ENCODE measurements around the gene CRK.
"Not testable (repeated sequence)": the region's sequence is repeated elsewhere in the genome, so short reads cannot be mapped to it uniquely, and the experiment has no call there.

CRK gene

DNA sequence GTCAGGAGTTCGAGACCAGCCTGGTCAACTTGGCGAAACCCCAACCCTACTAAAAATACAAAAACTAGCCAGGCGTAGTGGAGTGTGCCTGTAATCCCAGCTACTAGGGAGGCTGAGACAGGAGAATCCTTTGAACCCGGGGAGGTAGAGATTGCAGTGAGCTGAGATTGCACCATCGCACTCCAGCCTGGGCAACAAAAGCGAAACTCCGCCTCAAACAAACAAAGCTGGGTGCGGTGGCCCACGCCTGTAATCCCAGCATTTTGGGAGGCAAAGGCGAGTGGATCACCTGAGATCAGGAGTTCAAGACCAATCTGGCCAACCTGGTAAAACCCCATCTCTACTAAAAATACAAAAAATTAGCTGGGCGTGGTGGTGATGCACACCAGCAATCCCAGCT, 2.3 kb downstream of the CRK start:
- not testable (repeated sequence) for H3K27me3 ChIP-seq (ENCODE audit: control insufficient read depth in 5 of 5, insufficient read depth in 4 of 5, low read length in 5 of 5); H3K27ac ChIP-seq (ENCODE audit: low read depth, low read length); H3K9me3 ChIP-seq (ENCODE audit: control insufficient read depth in 5 of 5, low read length in 5 of 5); H3K36me3 ChIP-seq (ENCODE audit: control insufficient read depth in 5 of 5, insufficient read depth in 5 of 5, low read length in 5 of 5); H3K9ac ChIP-seq (ENCODE audit: low read length in 5 of 5); H3K4me3 ChIP-seq (ENCODE audit: low read depth in 1 of 5, low read length in 5 of 5)
- H3K4me1 ChIP-seq (ENCODE audit: control insufficient read depth in 5 of 5, insufficient read depth in 5 of 5, low read length in 5 of 5), result peaks cover 5 to 49% (median 44%) of the 10 kb centered on the region in 5 donors

DNA sequence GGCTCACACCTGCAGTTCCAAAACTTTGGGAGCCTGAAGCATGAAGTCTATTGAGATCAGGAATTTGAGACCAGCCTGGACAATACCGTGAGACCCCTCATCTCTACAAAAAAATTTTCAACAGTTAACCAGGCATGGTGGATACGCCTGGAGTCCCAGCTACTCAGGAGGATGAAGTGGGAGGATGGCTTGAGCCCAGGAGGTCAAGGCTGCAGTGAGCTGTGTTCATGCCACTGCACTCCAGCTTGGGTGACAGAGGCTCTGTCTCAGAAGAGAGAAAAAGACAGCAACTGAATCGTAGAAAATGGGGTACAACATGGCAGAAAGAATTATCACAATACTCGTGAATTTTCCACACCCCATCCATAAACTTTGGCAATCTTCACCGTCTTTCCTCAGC, 3.2 kb downstream of the CRK start:
- peaks cover 5 to 54% (median 49%) of the 10 kb centered on the region in 5 donors for H3K4me1 ChIP-seq (ENCODE audit: control insufficient read depth in 5 of 5, insufficient read depth in 5 of 5, low read length in 5 of 5)

DNA sequence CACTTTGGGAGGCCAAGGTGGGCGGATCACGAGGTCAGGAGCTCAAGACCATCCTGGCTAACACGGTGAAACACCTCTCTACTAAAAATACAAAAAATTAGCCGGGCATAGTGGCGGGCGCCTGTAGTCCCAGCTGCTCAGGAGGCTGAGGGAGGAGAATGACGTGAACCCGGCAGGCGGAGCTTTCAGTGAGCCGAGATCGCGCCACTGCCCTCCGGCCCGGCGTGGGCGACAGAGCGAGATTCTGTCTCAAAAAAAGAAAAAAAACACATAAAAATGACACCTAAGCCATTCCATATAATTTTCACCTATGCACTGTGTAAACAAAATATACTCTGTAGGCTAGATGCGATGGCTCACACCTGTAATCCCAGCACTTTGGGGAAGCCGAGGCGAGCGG, 5.8 kb downstream of the CRK start:
- not testable (repeated sequence) for H3K4me3 ChIP-seq (ENCODE audit: low read depth in 1 of 5, low read length in 5 of 5); H3K27ac ChIP-seq (ENCODE audit: low read depth, low read length); H3K9ac ChIP-seq (ENCODE audit: low read length in 5 of 5); H3K27me3 ChIP-seq (ENCODE audit: control insufficient read depth in 5 of 5, insufficient read depth in 4 of 5, low read length in 5 of 5); H3K9me3 ChIP-seq (ENCODE audit: control insufficient read depth in 5 of 5, low read length in 5 of 5)
- peaks cover 0 to 14% (median 4%) of the 10 kb centered on the region in 5 donors for H3K36me3 ChIP-seq (ENCODE audit: control insufficient read depth in 5 of 5, insufficient read depth in 5 of 5, low read length in 5 of 5)
- H3K4me1 ChIP-seq (ENCODE audit: control insufficient read depth in 5 of 5, insufficient read depth in 5 of 5, low read length in 5 of 5), result peaks cover 5 to 62% (median 50%) of the 10 kb centered on the region in 5 donors

More for the DNA sequence above, 3.2 kb downstream of the CRK start:
- H3K9me3 ChIP-seq (ENCODE audit: control insufficient read depth in 5 of 5, low read length in 5 of 5), result no peaks in the 10 kb centered on the region
- peak overlapping the region; percentile 16 for H3K27ac ChIP-seq (ENCODE audit: low read depth, low read length)
- no peaks in the 10 kb centered on the region for H3K27me3 ChIP-seq (ENCODE audit: control insufficient read depth in 5 of 5, insufficient read depth in 4 of 5, low read length in 5 of 5)
- no peak overlapping the region for H3K9ac ChIP-seq (ENCODE audit: low read length in 5 of 5)
- H3K36me3 ChIP-seq (ENCODE audit: control insufficient read depth in 5 of 5, insufficient read depth in 5 of 5, low read length in 5 of 5), result peaks cover 0 to 9% (median 4%) of the 10 kb centered on the region in 5 donors
- H3K4me3 ChIP-seq (ENCODE audit: low read depth in 1 of 5, low read length in 5 of 5), result no peak overlapping the region

DNA sequence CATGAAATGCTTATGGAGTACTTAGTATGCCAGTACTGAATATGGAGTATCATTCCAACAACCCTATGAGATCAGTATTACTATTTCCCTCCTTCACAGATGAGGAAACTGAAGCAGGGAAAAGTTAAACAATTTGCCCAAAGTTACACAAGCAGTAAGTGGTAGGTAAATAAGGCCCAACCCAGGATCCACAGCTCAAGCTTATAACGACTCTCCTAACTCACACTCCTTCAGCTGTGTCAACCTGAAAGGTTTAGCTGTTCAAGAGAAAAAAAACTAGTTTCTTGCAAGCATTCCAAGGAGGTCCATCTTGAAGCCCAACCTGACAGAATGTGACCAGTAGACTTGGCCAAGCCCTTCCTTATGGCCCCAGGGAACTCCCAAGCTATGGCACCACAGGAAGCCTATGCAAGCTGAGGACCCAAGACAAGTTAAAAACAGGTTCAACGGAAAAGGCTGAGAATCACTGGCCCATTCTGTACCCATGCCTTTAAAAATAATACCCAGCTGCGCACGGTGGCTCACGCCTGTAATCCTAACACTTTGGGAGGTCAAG, 6.5 kb downstream of the CRK start:
- Histone ChIP-seq H3K27ac (ENCODE audit: low read depth, low read length) (no peak overlapping the region), H3K36me3 (ENCODE audit: control insufficient read depth in 5 of 5, insufficient read depth in 5 of 5, low read length in 5 of 5) (peaks cover 0 to 14% (median 4%) of the 10 kb centered on the region in 5 donors), H3K27me3 (ENCODE audit: control insufficient read depth in 5 of 5, insufficient read depth in 4 of 5, low read length in 5 of 5) (no peaks in the 10 kb centered on the region), H3K9ac (ENCODE audit: low read length in 5 of 5) (no peak overlapping the region), H3K9me3 (ENCODE audit: control insufficient read depth in 5 of 5, low read length in 5 of 5) (no peaks in the 10 kb centered on the region), H3K4me1 (ENCODE audit: control insufficient read depth in 5 of 5, insufficient read depth in 5 of 5, low read length in 5 of 5) (peaks cover under 1 to 54% (median 42%) of the 10 kb centered on the region in 5 donors), H3K4me3 (ENCODE audit: low read depth in 1 of 5, low read length in 5 of 5) (no peak overlapping the region)

DNA sequence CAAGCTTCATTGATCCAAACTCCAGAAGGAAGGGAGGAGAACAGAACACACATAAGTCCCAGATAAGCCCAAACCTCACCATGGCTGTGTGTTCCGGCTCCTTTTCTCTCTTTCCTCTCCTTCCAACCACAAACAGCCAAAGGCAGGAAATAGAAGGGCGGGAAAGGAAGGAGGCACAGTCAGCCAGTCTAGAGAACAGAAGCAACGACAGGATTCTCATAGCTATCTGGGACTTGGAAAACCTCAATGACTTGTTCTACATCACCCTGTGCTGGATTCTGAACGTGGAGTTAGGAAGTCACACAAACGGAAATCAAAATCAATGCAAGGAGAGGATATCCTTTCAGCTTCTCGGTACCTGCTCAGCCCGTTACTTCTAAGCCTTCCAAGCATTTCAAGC, 9.0 kb downstream of the CRK start:
- peak overlapping the region in 2 of 5 donors; percentile 26 to 29 for H3K4me3 ChIP-seq (ENCODE audit: low read depth in 1 of 5, low read length in 5 of 5)
- H3K27me3 ChIP-seq (ENCODE audit: control insufficient read depth in 5 of 5, insufficient read depth in 4 of 5, low read length in 5 of 5), result no peaks in the 10 kb centered on the region
- peaks cover 0 to 8% (median 3%) of the 10 kb centered on the region in 5 donors for H3K36me3 ChIP-seq (ENCODE audit: control insufficient read depth in 5 of 5, insufficient read depth in 5 of 5, low read length in 5 of 5)
- H3K27ac ChIP-seq (ENCODE audit: low read depth, low read length), result peak overlapping the region; percentile 29
- no peak overlapping the region for H3K9ac ChIP-seq (ENCODE audit: low read length in 5 of 5)
- H3K9me3 ChIP-seq (ENCODE audit: control insufficient read depth in 5 of 5, low read length in 5 of 5), result no peaks in the 10 kb centered on the region
- H3K4me1 ChIP-seq (ENCODE audit: control insufficient read depth in 5 of 5, insufficient read depth in 5 of 5, low read length in 5 of 5), result peaks cover 0 to 36% (median 29%) of the 10 kb centered on the region in 5 donors

DNA sequence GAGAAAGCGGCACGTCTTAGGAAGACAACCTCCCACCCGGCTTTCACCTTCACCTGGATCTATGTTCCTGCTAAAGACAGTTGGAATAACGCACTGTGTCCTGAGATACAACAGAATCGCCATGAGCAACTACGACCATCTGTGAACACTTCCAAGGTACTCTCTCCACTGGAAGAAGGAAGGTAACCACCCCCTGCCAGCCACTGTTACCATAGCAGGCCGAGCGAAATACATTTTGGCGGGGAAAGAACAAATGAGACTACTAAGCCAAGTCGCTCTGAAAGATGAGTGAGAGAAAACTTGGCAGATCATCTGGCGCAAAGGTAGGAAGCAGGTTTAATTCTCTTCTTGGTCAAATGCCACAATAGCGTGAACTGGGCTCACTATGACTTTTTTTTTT, 9.8 kb downstream of the CRK start:
- H3K27me3 ChIP-seq (ENCODE audit: control insufficient read depth in 5 of 5, insufficient read depth in 4 of 5, low read length in 5 of 5), result no peaks in the 10 kb centered on the region
- peaks cover 0 to 34% (median 29%) of the 10 kb centered on the region in 5 donors for H3K4me1 ChIP-seq (ENCODE audit: control insufficient read depth in 5 of 5, insufficient read depth in 5 of 5, low read length in 5 of 5)
- no peaks in the 10 kb centered on the region for H3K9me3 ChIP-seq (ENCODE audit: control insufficient read depth in 5 of 5, low read length in 5 of 5)
- no peak overlapping the region for H3K9ac ChIP-seq (ENCODE audit: low read length in 5 of 5)
- no peak overlapping the region for H3K4me3 ChIP-seq (ENCODE audit: low read depth in 1 of 5, low read length in 5 of 5)
- peaks cover 0 to 8% (median 0%) of the 10 kb centered on the region in 5 donors for H3K36me3 ChIP-seq (ENCODE audit: control insufficient read depth in 5 of 5, insufficient read depth in 5 of 5, low read length in 5 of 5)
- no peak overlapping the region for H3K27ac ChIP-seq (ENCODE audit: low read depth, low read length)

DNA sequence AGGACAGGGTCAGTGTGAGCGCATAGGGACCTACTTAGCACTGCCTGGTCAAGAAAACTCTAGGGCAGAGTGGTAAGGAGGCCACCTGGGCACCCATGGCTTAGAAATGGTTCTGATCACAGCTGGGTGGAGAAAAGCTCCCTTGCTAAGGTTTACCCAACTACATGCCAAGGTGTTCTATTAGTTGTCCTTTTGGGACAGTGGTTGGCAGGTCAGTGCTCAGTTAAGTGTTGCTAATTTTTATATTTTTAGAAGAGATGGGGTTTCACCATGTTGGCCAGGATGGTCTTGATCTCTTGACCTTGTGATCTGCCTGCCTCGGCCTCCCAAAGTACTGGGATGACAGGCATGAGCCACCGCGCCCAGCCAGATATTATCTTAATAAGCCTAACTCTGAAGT, 10.3 kb downstream of the CRK start:
- not testable (repeated sequence) for H3K9me3 ChIP-seq (ENCODE audit: control insufficient read depth in 5 of 5, low read length in 5 of 5); H3K36me3 ChIP-seq (ENCODE audit: control insufficient read depth in 5 of 5, insufficient read depth in 5 of 5, low read length in 5 of 5); H3K9ac ChIP-seq (ENCODE audit: low read length in 5 of 5); H3K4me3 ChIP-seq (ENCODE audit: low read depth in 1 of 5, low read length in 5 of 5); H3K27me3 ChIP-seq (ENCODE audit: control insufficient read depth in 5 of 5, insufficient read depth in 4 of 5, low read length in 5 of 5); H3K27ac ChIP-seq (ENCODE audit: low read depth, low read length)
- peaks cover 0 to 34% (median 29%) of the 10 kb centered on the region in 5 donors for H3K4me1 ChIP-seq (ENCODE audit: control insufficient read depth in 5 of 5, insufficient read depth in 5 of 5, low read length in 5 of 5)

DNA sequence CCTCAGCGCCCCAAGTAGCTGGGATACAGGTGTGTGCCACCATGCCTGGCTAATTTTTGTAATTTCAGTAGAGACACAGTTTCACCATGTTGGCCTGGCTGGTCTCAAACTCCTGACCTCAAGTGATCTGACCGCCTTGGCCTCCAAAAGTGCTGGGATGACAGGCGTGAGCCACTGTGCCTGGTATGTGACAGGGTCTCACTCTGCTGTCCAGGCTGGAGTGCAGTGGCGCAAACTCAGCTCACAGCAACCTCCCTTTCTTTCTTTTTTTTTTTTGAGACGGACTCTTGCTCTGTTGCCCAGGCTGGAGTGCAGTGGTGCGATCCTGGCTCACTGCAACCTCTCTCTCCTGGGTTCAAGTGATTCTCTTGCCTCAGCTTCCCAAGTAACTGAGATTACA, 13.3 kb downstream of the CRK start:
- not testable (repeated sequence) for H3K36me3 ChIP-seq (ENCODE audit: control insufficient read depth in 5 of 5, insufficient read depth in 5 of 5, low read length in 5 of 5); H3K27me3 ChIP-seq (ENCODE audit: control insufficient read depth in 5 of 5, insufficient read depth in 4 of 5, low read length in 5 of 5); H3K9ac ChIP-seq (ENCODE audit: low read length in 5 of 5); H3K27ac ChIP-seq (ENCODE audit: low read depth, low read length); H3K9me3 ChIP-seq (ENCODE audit: control insufficient read depth in 5 of 5, low read length in 5 of 5); H3K4me3 ChIP-seq (ENCODE audit: low read depth in 1 of 5, low read length in 5 of 5)
- peaks cover 0 to 25% (median 18%) of the 10 kb centered on the region in 5 donors for H3K4me1 ChIP-seq (ENCODE audit: control insufficient read depth in 5 of 5, insufficient read depth in 5 of 5, low read length in 5 of 5)

DNA sequence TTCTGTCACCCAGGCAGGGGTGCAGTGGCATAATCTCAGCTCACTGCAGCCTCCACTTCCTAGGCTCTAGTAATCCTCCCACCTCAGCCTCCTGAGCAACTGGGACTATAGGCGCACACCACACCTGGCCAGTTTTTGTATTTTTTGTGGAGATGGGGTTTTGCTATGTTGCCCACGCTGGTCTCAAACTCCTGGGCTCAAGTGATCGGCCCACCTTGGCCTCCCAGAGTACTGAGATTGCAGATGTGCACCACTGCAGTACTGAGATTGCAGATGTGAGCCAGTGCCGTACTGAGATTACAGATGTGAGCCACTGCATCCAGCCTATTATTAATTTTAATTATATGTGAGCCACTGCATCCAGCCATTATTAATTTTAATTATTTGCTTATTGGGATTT, 13.8 kb downstream of the CRK start:
- Histone ChIP-seq H3K4me3 (ENCODE audit: low read depth in 1 of 5, low read length in 5 of 5) (no peak overlapping the region), H3K4me1 (ENCODE audit: control insufficient read depth in 5 of 5, insufficient read depth in 5 of 5, low read length in 5 of 5) (peaks cover 0 to 20% (median 14%) of the 10 kb centered on the region in 5 donors), H3K36me3 (ENCODE audit: control insufficient read depth in 5 of 5, insufficient read depth in 5 of 5, low read length in 5 of 5) (peaks cover 0 to 9% (median 8%) of the 10 kb centered on the region in 5 donors), H3K27me3 (ENCODE audit: control insufficient read depth in 5 of 5, insufficient read depth in 4 of 5, low read length in 5 of 5) (no peaks in the 10 kb centered on the region), H3K9ac (ENCODE audit: low read length in 5 of 5) (no peak overlapping the region), H3K9me3 (ENCODE audit: control insufficient read depth in 5 of 5, low read length in 5 of 5) (no peaks in the 10 kb centered on the region), H3K27ac (ENCODE audit: low read depth, low read length) (no peak overlapping the region)

DNA sequence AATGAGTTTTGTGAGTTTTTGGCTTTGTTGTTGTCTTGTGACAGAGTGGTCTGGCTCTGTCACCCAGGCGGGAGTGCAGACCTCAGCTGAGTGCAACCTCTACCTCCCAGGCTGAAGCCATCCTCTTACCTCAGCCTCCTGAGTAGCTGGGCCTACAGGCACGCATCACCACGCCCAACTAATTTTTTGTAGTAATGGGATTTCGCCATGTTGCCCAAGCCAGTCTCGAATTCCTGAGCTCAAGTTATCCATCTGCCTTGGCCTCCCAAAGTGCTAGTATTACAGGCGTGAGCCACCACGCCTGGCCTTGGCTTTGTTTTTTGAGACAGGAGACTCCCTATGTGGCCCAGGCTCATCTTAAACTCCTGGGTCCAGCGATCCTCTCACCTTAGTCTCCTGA, 15.1 kb downstream of the CRK start:
- Histone ChIP-seq H3K36me3 (ENCODE audit: control insufficient read depth in 5 of 5, insufficient read depth in 5 of 5, low read length in 5 of 5) (peaks cover 5 to 21% (median 15%) of the 10 kb centered on the region in 5 donors), H3K27me3 (ENCODE audit: control insufficient read depth in 5 of 5, insufficient read depth in 4 of 5, low read length in 5 of 5) (no peaks in the 10 kb centered on the region), H3K9ac (ENCODE audit: low read length in 5 of 5) (no peak overlapping the region), H3K9me3 (ENCODE audit: control insufficient read depth in 5 of 5, low read length in 5 of 5) (no peaks in the 10 kb centered on the region), H3K4me1 (ENCODE audit: control insufficient read depth in 5 of 5, insufficient read depth in 5 of 5, low read length in 5 of 5) (peaks cover 0 to 14% (median 8%) of the 10 kb centered on the region in 5 donors), H3K4me3 (ENCODE audit: low read depth in 1 of 5, low read length in 5 of 5) (no peak overlapping the region), H3K27ac (ENCODE audit: low read depth, low read length) (no peak overlapping the region)
